Subcutaneous abdominal adipose tissue (tissue), 5 donors: ENCODE data around the gene NMUR2.

Source experiments
- H3K27ac ChIP-seq: one replicate; pipeline ENCODE4 v1.7.0; 2013; ENCODE audit warnings: low read depth, mild to moderate bottlenecking, inconsistent platforms, low read length, moderate library complexity
- H3K27me3 ChIP-seq, 5 donors: one replicate each; pipeline ENCODE4 v1.7.0; 2013; ENCODE audit warnings: low read length in 5 of 5, inconsistent platforms in 1 of 5; ENCODE audit not compliant: control insufficient read depth in 5 of 5, insufficient read depth in 4 of 5
- H3K36me3 ChIP-seq, 5 donors: one replicate each; pipeline ENCODE4 v1.7.0; 2013; ENCODE audit warnings: low read length in 5 of 5; ENCODE audit not compliant: control insufficient read depth in 5 of 5, insufficient read depth in 5 of 5
- H3K4me1 ChIP-seq, 5 donors: one replicate each; pipeline ENCODE4 v1.7.0; 2013; ENCODE audit warnings: low read length in 5 of 5, mild to moderate bottlenecking in 3 of 5, moderate library complexity in 1 of 5; ENCODE audit not compliant: control insufficient read depth in 5 of 5, insufficient read depth in 5 of 5
- H3K4me3 ChIP-seq, 5 donors: one replicate each; pipeline ENCODE4 v1.7.0; 2013; ENCODE audit warnings: low read length in 5 of 5, low read depth in 1 of 5
- H3K9ac ChIP-seq, 5 donors: one replicate each; pipeline ENCODE4 v1.7.0; 2013; ENCODE audit warnings: low read length in 5 of 5, mild to moderate bottlenecking in 4 of 5, moderate library complexity in 3 of 5
- H3K9me3 ChIP-seq, 5 donors: one replicate each; pipeline ENCODE4 v1.7.0; 2013; ENCODE audit warnings: low read length in 5 of 5; ENCODE audit not compliant: control insufficient read depth in 5 of 5
- donor health status: healthy.
- donor health status: healthy.
- donor health status: healthy.
- donor health status: healthy.
- donor health status: healthy.

Gene NMUR2

GRCh38 chr5:152374711-152375275 lies 30.3 kb downstream of the NMUR2 start:
- Histone ChIP-seq H3K27me3 (no peaks in the 10 kb centered on the region), H3K9ac (no peak overlapping the region), H3K4me3 (no peak overlapping the region), H3K27ac (no peak overlapping the region), H3K9me3 (no peaks in the 10 kb centered on the region), H3K4me1 (peaks cover 0 to 22% (median 6%) of the 10 kb centered on the region in 5 donors), H3K36me3 (no peaks in the 10 kb centered on the region)

GRCh38 chr5:152372875-152373274 lies 32.2 kb downstream of the NMUR2 start:
- no peaks in the 10 kb centered on the region for H3K27me3 ChIP-seq
- H3K27ac ChIP-seq, result no peak overlapping the region
- H3K4me1 ChIP-seq, result peaks cover 0 to 11% (median 6%) of the 10 kb centered on the region in 5 donors
- H3K36me3 ChIP-seq, result no peaks in the 10 kb centered on the region
- H3K9me3 ChIP-seq, result no peaks in the 10 kb centered on the region
- no peak overlapping the region for H3K4me3 ChIP-seq
- no peak overlapping the region for H3K9ac ChIP-seq

GRCh38 chr5:152369298-152369697 lies 35.8 kb downstream of the NMUR2 start:
- Histone ChIP-seq H3K4me1 (no peaks in the 10 kb centered on the region), H3K9me3 (no peaks in the 10 kb centered on the region)

GRCh38 chr5:152367554-152367953 lies 37.5 kb downstream of the NMUR2 start:
- Histone ChIP-seq H3K9ac (no peak overlapping the region), H3K4me3 (no peak overlapping the region), H3K27me3 (no peaks in the 10 kb centered on the region), H3K36me3 (no peaks in the 10 kb centered on the region), H3K27ac (no peak overlapping the region), H3K9me3 (no peaks in the 10 kb centered on the region), H3K4me1 (no peaks in the 10 kb centered on the region)

More at GRCh38 chr5:152369298-152369697, 35.8 kb downstream of the NMUR2 start:
- Histone ChIP-seq H3K27ac (no peak overlapping the region), H3K4me3 (no peak overlapping the region), H3K36me3 (no peaks in the 10 kb centered on the region), H3K9ac (no peak overlapping the region), H3K27me3 (no peaks in the 10 kb centered on the region)

GRCh38 chr5:152366716-152367115 lies 38.4 kb downstream of the NMUR2 start:
- H3K9me3 ChIP-seq, result no peaks in the 10 kb centered on the region
- H3K27me3 ChIP-seq, result no peaks in the 10 kb centered on the region
- no peak overlapping the region for H3K4me3 ChIP-seq
- H3K36me3 ChIP-seq, result no peaks in the 10 kb centered on the region
- no peak overlapping the region for H3K27ac ChIP-seq
- no peaks in the 10 kb centered on the region for H3K4me1 ChIP-seq
- H3K9ac ChIP-seq, result no peak overlapping the region

- H3K9me3 ChIP-seq, result no peaks in the 10 kb centered on the region
- H3K4me1 ChIP-seq, result no peaks in the 10 kb centered on the region
- H3K27ac ChIP-seq, result no peak overlapping the region
- H3K4me3 ChIP-seq, result no peak overlapping the region
- no peaks in the 10 kb centered on the region for H3K36me3 ChIP-seq
- H3K27me3 ChIP-seq, result no peaks in the 10 kb centered on the region
- H3K9ac ChIP-seq, result no peak overlapping the region
Observed at GRCh38 chr5:152364899-152365298, 40.2 kb downstream of the NMUR2 start.

- H3K4me3 ChIP-seq, result no peak overlapping the region
- no peak overlapping the region for H3K9ac ChIP-seq
- H3K36me3 ChIP-seq, result no peaks in the 10 kb centered on the region
- H3K27ac ChIP-seq, result no peak overlapping the region
- H3K9me3 ChIP-seq, result no peaks in the 10 kb centered on the region
- peaks cover 0 to 5% (median 0%) of the 10 kb centered on the region in 5 donors for H3K4me1 ChIP-seq
- H3K27me3 ChIP-seq, result no peaks in the 10 kb centered on the region
Observed at GRCh38 chr5:152364172-152364571, 40.9 kb downstream of the NMUR2 start.

GRCh38 chr5:152358861-152359568 lies 46.1 kb downstream of the NMUR2 start:
- H3K4me1 ChIP-seq, result peaks cover 0 to 17% (median 2%) of the 10 kb centered on the region in 5 donors
- H3K36me3 ChIP-seq, result no peaks in the 10 kb centered on the region
- H3K27me3 ChIP-seq, result no peaks in the 10 kb centered on the region
- H3K27ac ChIP-seq, result no peak overlapping the region
- H3K4me3 ChIP-seq, result no peak overlapping the region
- H3K9me3 ChIP-seq, result no peaks in the 10 kb centered on the region
- H3K9ac ChIP-seq, result no peak overlapping the region

- no peaks in the 10 kb centered on the region for H3K27me3 ChIP-seq
- no peak overlapping the region for H3K4me3 ChIP-seq
- H3K36me3 ChIP-seq, result no peaks in the 10 kb centered on the region
- no peak overlapping the region for H3K27ac ChIP-seq
- no peaks in the 10 kb centered on the region for H3K9me3 ChIP-seq
- H3K4me1 ChIP-seq, result peaks cover 0 to 25% (median 7%) of the 10 kb centered on the region in 5 donors
- no peak overlapping the region for H3K9ac ChIP-seq
Observed at GRCh38 chr5:152356506-152356905, 48.6 kb downstream of the NMUR2 start.

GRCh38 chr5:152355061-152355460 lies 50.0 kb downstream of the NMUR2 start:
- Histone ChIP-seq H3K9ac (no peak overlapping the region), H3K4me1 (peaks cover 0 to 25% (median 7%) of the 10 kb centered on the region in 5 donors), H3K27ac (no peak overlapping the region), H3K27me3 (no peaks in the 10 kb centered on the region), H3K4me3 (no peak overlapping the region), H3K36me3 (no peaks in the 10 kb centered on the region), H3K9me3 (no peaks in the 10 kb centered on the region)
